ENCODE results near the gene APIP. TPM values are rescaled to one million over a fixed set of nuclear protein-coding genes. Genes with fewer than 3 reads are reported as not detected.

Gene APIP
- total and polyA plus RNA-seq, 10 of the 15 experiments (the other 5 are each of a cell fraction or from before 2014, with no cell fraction given): 26.8 to 87.1 (median 52.8) TPM

DNA sequence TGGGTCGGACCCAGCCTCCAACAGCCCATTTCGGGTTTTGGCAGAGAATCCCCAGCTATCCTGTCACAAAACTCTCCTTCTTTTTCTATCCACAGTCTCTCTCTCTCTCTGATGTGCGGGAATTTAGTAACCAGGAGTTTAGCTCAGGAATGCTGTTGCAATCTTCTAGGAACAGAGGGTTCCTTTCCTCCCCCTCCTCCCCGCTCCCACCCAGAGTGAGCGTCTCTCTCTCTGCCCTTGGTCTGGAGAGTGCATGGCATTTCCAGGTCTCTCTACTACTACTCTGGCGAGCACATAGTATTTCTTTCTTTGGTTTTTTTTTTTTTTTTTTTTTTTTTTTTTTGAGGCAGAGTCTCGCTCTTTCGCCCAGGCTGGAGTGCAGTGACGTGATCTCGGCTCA is 17.7 kb downstream of the APIP start (continued):
- TF ChIP-seq HDAC6 (IDR thresholded peaks at IDR 0.05; ENCODE audit: unreplicated experiment) (no peak), CHD1 (IDR thresholded peaks at IDR 0.05; ENCODE audit: low read depth, low read length) (no peak)

DNA sequence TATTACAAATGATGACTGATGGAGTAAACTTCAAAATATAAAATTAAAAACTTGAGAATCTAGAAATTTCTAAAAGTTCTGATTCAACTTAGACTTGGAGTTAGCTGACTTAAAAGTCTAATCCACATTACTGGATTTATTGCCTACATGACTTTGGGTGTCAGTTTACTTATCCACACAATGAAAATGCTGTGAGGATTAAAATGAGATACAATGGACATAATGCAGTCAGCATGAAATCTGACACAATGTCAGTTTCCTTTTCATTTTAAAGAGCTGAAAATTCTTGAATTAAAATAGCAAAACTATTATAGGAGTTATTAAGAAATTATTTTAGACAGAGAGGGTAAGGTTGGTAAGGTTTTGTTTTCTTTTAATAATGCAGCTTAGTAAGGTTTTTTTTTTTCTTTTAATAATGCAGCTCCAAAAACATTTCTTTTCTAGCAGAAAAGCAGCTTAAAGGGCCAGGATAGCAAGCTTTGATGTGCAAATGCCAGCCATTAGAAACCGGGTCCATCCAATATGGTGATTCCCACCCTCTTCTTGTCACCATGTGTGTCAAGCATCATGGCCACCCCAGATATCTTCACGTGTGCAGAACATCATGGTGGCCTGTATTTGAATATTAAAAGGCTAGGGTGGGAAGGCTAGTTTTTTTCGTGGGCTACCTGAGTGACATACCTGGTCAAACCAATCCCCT is 18.9 kb downstream of the APIP start:
- in situ Hi-C loops (cut with MboI): no loop called here

More for the DNA sequence above, 18.9 kb downstream of the APIP start:
- Histone ChIP-seq H3K27ac (ENCODE audit: control insufficient read depth, insufficient read depth) (no peak overlapping the region), H3K9ac (ENCODE audit: control insufficient read depth, insufficient read depth, low read length) (no peak overlapping the region), H3K4me2 (ENCODE audit: control insufficient read depth, insufficient read depth) (no peak overlapping the region), H3K27me3 (replicated peaks in 1 of 2; ENCODE audit: control insufficient read depth in 2 of 2, insufficient read depth in 2 of 2, low read length in 1 of 2) (no peaks in the 10 kb centered on the region), H3K9me3 (replicated peaks; ENCODE audit: control insufficient read depth, insufficient read depth, low read length) (peaks cover 27% of the 10 kb centered on the region), H3K36me3 (ENCODE audit: control insufficient read depth in 2 of 2, insufficient read depth in 2 of 2, low read length in 1 of 2) (no peaks in the 10 kb centered on the region), H4K20me1 (ENCODE audit: control insufficient read depth, insufficient read depth) (no peaks in the 10 kb centered on the region), H3K79me2 (ENCODE audit: control insufficient read depth, insufficient read depth, low read length) (no peaks in the 10 kb centered on the region), H3K4me3 (no peak overlapping the region), H2AFZ (ENCODE audit: control insufficient read depth, low read depth, low read length) (no peak overlapping the region), H3K4me1 (ENCODE audit: control insufficient read depth, insufficient read depth, low read length) (no peaks in the 10 kb centered on the region)
- ATAC-seq (no peak), DNase-seq (ENCODE audit: low read depth, low spot score) (no peak), FAIRE-seq (no peak)
- BruUV-seq (replicated peaks): no TSS peak
- WGBS (ENCODE audit: insufficient coverage, insufficient replicate concordance, low lambda C conversion rate, missing lambda C conversion rate): 98% methylated on average over 3 of the region's 3 CpGs
- ChIA-PET SMC1A (ENCODE audit: uncharacterized antibody, unreplicated experiment) (interaction anchor here (1.1 to 1.3 kb wide), 3 partner anchors 12 to 334 kb away, joined by 3 to 5 read pairs (median 3); no protein-coding TSS in a partner anchor), RAD21 (ENCODE audit: unreplicated experiment) (no interaction called here), CTCF (interaction anchor here (0.9 to 2.3 kb wide), 3 partner anchors 11 to 310 kb away, joined by 4 to 8 read pairs (median 4); no protein-coding TSS in a partner anchor), POLR2A (no interaction called here)
- intact Hi-C loops (cut with micrococcal nuclease; ENCODE audit: unreplicated experiment): no loop called here
- TF ChIP-seq NFYB (IDR thresholded peaks at IDR 0.05; ENCODE audit: insufficient read depth, low read depth, low read length): no peak
- no peak for TF ChIP-seq SREBF1 (IDR thresholded peaks at IDR 0.05; ENCODE audit: low read length)
- no peak for TF ChIP-seq EZH2 (IDR thresholded peaks at IDR 0.05; ENCODE audit: borderline replicate concordance, control insufficient read depth, low read depth, low read length)
- no peak for TF ChIP-seq NBN (IDR thresholded peaks at IDR 0.05)
- TF ChIP-seq EED (IDR thresholded peaks at IDR 0.05; ENCODE audit: low read depth): no peak
- TF ChIP-seq, protein P1, sequence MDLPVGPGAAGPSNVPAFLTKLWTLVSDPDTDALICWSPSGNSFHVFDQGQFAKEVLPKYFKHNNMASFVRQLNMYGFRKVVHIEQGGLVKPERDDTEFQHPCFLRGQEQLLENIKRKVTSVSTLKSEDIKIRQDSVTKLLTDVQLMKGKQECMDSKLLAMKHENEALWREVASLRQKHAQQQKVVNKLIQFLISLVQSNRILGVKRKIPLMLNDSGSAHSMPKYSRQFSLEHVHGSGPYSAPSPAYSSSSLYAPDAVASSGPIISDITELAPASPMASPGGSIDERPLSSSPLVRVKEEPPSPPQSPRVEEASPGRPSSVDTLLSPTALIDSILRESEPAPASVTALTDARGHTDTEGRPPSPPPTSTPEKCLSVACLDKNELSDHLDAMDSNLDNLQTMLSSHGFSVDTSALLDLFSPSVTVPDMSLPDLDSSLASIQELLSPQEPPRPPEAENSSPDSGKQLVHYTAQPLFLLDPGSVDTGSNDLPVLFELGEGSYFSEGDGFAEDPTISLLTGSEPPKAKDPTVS (IDR thresholded peaks at IDR 0.05; ENCODE audit: low read depth, low read length): no peak
- no peak for TF ChIP-seq SMAD1 (IDR thresholded peaks at IDR 0.05; ENCODE audit: low read depth, partially characterized antibody)
- no peak for TF ChIP-seq BACH1 (IDR thresholded peaks at IDR 0.05; ENCODE audit: borderline replicate concordance)
- TF ChIP-seq RELA (IDR thresholded peaks at IDR 0.05; ENCODE audit: borderline replicate concordance, partially characterized antibody): no peak
- TF ChIP-seq SMC3 (IDR thresholded peaks at IDR 0.05; ENCODE audit: borderline replicate concordance, low read length): no peak
- TF ChIP-seq, protein P2, sequence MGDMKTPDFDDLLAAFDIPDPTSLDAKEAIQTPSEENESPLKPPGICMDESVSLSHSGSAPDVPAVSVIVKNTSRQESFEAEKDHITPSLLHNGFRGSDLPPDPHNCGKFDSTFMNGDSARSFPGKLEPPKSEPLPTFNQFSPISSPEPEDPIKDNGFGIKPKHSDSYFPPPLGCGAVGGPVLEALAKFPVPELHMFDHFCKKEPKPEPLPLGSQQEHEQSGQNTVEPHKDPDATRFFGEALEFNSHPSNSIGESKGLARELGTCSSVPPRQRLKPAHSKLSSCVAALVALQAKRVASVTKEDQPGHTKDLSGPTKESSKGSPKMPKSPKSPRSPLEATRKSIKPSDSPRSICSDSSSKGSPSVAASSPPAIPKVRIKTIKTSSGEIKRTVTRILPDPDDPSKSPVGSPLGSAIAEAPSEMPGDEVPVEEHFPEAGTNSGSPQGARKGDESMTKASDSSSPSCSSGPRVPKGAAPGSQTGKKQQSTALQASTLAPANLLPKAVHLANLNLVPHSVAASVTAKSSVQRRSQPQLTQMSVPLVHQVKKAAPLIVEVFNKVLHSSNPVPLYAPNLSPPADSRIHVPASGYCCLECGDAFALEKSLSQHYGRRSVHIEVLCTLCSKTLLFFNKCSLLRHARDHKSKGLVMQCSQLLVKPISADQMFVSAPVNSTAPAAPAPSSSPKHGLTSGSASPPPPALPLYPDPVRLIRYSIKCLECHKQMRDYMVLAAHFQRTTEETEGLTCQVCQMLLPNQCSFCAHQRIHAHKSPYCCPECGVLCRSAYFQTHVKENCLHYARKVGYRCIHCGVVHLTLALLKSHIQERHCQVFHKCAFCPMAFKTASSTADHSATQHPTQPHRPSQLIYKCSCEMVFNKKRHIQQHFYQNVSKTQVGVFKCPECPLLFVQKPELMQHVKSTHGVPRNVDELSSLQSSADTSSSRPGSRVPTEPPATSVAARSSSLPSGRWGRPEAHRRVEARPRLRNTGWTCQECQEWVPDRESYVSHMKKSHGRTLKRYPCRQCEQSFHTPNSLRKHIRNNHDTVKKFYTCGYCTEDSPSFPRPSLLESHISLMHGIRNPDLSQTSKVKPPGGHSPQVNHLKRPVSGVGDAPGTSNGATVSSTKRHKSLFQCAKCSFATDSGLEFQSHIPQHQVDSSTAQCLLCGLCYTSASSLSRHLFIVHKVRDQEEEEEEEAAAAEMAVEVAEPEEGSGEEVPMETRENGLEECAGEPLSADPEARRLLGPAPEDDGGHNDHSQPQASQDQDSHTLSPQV (IDR thresholded peaks at IDR 0.05): no peak
- no peak for TF ChIP-seq HDAC2 (IDR thresholded peaks at IDR 0.05)
- no peak for TF ChIP-seq RUNX3 (IDR thresholded peaks at IDR 0.05; ENCODE audit: low read length)
- TF ChIP-seq CREM (IDR thresholded peaks at IDR 0.05; ENCODE audit: low read depth): no peak
- no peak for TF ChIP-seq ZZZ3 (IDR thresholded peaks at IDR 0.05; ENCODE audit: control insufficient read depth, insufficient read length, low read depth)
